Liver (tissue), 9 donors: ENCODE measurements around the gene TCEAL1. TPM values are rescaled to one million over a fixed set of nuclear protein-coding genes. Genes with fewer than 3 reads are reported as not detected.

Source experiments
- DNase-seq: peaks from one replicate; pipeline ENCODE4 v3.0.0-alpha.2; 2017; ENCODE audit warnings: low spot score
- H3K27ac ChIP-seq, 2 donors: one replicate each; pipeline ENCODE4 v1.7.0; 2013; ENCODE audit warnings: inconsistent platforms in 2 of 2, low read length in 2 of 2, control low read depth in 1 of 2, low read depth in 1 of 2, mild to moderate bottlenecking in 1 of 2
- H3K27me3 ChIP-seq, 4 donors: one replicate each; pipeline versions ENCODE4 v1.6.1 to v1.7.0; 2013; ENCODE audit warnings: low read length in 3 of 4, inconsistent platforms in 1 of 4, mild to moderate bottlenecking in 1 of 4, moderate library complexity in 1 of 4; ENCODE audit not compliant: control insufficient read depth in 4 of 4, insufficient read depth in 4 of 4
- H3K36me3 ChIP-seq, 4 donors: one replicate each; pipeline versions ENCODE4 v1.6.1 to v1.7.0; 2013; ENCODE audit warnings: low read length in 3 of 4, mild to moderate bottlenecking in 3 of 4, low read depth in 1 of 4, moderate library complexity in 1 of 4; ENCODE audit not compliant: control insufficient read depth in 4 of 4, insufficient read depth in 3 of 4
- H3K4me1 ChIP-seq, 4 donors: one replicate each; pipeline versions ENCODE4 v1.6.1 to v1.7.0; 2013; ENCODE audit warnings: low read length in 3 of 4, mild to moderate bottlenecking in 3 of 4, moderate library complexity in 1 of 4; ENCODE audit not compliant: control insufficient read depth in 4 of 4, insufficient read depth in 4 of 4
- H3K4me3 ChIP-seq, 3 donors: one replicate each; pipeline versions ENCODE4 v1.6.1 to v1.7.0; 2013; ENCODE audit warnings: low read length in 3 of 3, control low read depth in 1 of 3, low read depth in 1 of 3, mild to moderate bottlenecking in 1 of 3
- H3K9ac ChIP-seq, 2 donors: one replicate each; pipeline ENCODE4 v1.7.0; 2013; ENCODE audit warnings: low read length in 2 of 2, mild to moderate bottlenecking in 2 of 2, moderate library complexity in 2 of 2, control low read depth in 1 of 2, low read depth in 1 of 2
- H3K9me3 ChIP-seq, 4 donors: one replicate each; pipeline versions ENCODE4 v1.6.1 to v1.7.0; 2013; ENCODE audit warnings: low read length in 3 of 4; ENCODE audit not compliant: control insufficient read depth in 4 of 4
- CTCF ChIP-seq: fragments of 150-350 bp; IDR thresholded peaks from 2 replicates; pipeline ENCODE4 v1.5.1; 2017; ENCODE audit warnings: improper control_type of control experiment, low read depth, low read length; ENCODE audit not compliant: missing input control
- FOXA2 ChIP-seq: IDR thresholded peaks from 2 replicates; pipeline ENCODE4 v1.6.1; 2016; ENCODE audit warnings: antibody characterized with exemption
- GABPA ChIP-seq, 2 donors: IDR thresholded peaks in 1 of 2; conservative IDR thresholded peaks in 1 of 2; 2 replicates each; pipeline ENCODE4 v1.6.1; 2016; ENCODE audit warnings: antibody characterized with exemption in 2 of 2, mild to moderate bottlenecking in 1 of 2, moderate library complexity in 1 of 2
- HNF4A ChIP-seq, 2 donors: conservative IDR thresholded peaks; 2 replicates each; pipeline ENCODE4 v1.6.1; 2016; ENCODE audit warnings: antibody characterized with exemption in 2 of 2, mild to moderate bottlenecking in 2 of 2
- JUND ChIP-seq, 2 donors: IDR thresholded peaks; 2 replicates each; pipeline ENCODE4 v1.6.1; 2016; ENCODE audit warnings: antibody characterized with exemption in 2 of 2
- NR2F2 ChIP-seq: IDR thresholded peaks from 2 replicates; pipeline ENCODE4 v1.6.1; 2016; ENCODE audit warnings: antibody characterized with exemption
- RAD21 ChIP-seq, 2 donors: IDR thresholded peaks; 2 replicates each; pipeline ENCODE4 v1.6.1; 2016; ENCODE audit warnings: antibody characterized with exemption in 2 of 2, mild to moderate bottlenecking in 2 of 2
- RXRA ChIP-seq, 2 donors: IDR thresholded peaks; 2 replicates each; pipeline ENCODE4 v1.6.1; 2017 to 2018; ENCODE audit warnings: antibody characterized with exemption in 2 of 2, mild to moderate bottlenecking in 1 of 2
- SP1 ChIP-seq: IDR thresholded peaks from 2 replicates; pipeline ENCODE4 v1.6.1; 2018; ENCODE audit warnings: antibody characterized with exemption, mild to moderate bottlenecking
- WGBS: extraction: QIAGEN DNeasy Blood & Tissue Kit; methylation state at CpG from one replicate; pipeline ENCODE4 v1.1.7; 2013; 5-methylcytosine and 5-hydroxymethylcytosine counted together
- polyA plus RNA-seq, 2 donors: library from polyadenylated mRNA; stranded (reverse) in 1 of 2; unstranded in 1 of 2; fragments of 200-250 nt in 1 of 2; fragments of >200 nt in 1 of 2; fragmentation: Nextera tagmentation in 1 of 2; extraction: Ambion mirVana in 1 of 2; gene quantifications; one replicate each; pipeline versions ENCODE4 v1.2.1 to v1.2.3, GENCODE V29; 2013 to 2015
- total RNA-seq, 2 donors: library from RNA; depleted of rRNA; stranded (reverse); fragments of >200 nt; gene quantifications; one replicate each; pipeline ENCODE4 v1.2.3, GENCODE V29; 2014
- TF ChIP-seq, protein P1 (sequence below): IDR thresholded peaks from 2 replicates; pipeline ENCODE4 v1.6.1; 2016; ENCODE audit warnings: antibody characterized with exemption, mild to moderate bottlenecking
- TF ChIP-seq, protein P2 (sequence below): IDR thresholded peaks from 2 replicates; pipeline ENCODE4 v1.6.1; 2016; ENCODE audit warnings: antibody characterized with exemption
- TF ChIP-seq, protein P3 (sequence below): IDR thresholded peaks from 2 replicates; pipeline ENCODE4 v1.6.1; 2016; ENCODE audit warnings: antibody characterized with exemption
- TF ChIP-seq, protein P4 (sequence below): IDR thresholded peaks from 2 replicates; pipeline ENCODE4 v1.6.1; 2016; ENCODE audit warnings: antibody characterized with exemption
- donor health status: healthy.
- donor health status: healthy.
- donor health status: healthy.
- donor health status: healthy.
- donor health status: healthy.

The TCEAL1 gene
- total and polyA plus RNA-seq, 4 donors = 5.0 to 15.8 (median 9.4) TPM

GRCh38 chrX:103663981-103664762 is 35.4 kb downstream of the TCEAL1 start:
- WGBS = 25% methylated on average over 23 of the region's 23 CpGs
- Histone ChIP-seq H3K9ac (no peak overlapping the region), H3K36me3 (no peaks in the 10 kb centered on the region), H3K4me3 (no peak overlapping the region), H3K27ac (no peak overlapping the region), H3K9me3 (no peaks in the 10 kb centered on the region), H3K27me3 (peaks cover 0 to 2% (median 0%) of the 10 kb centered on the region in 4 donors), H3K4me1 (no peaks in the 10 kb centered on the region)
- TF ChIP-seq GABPA (IDR thresholded peaks at IDR 0.05 in 1 of 2, conservative IDR thresholded peaks at IDR 0.05 in 1 of 2) (no peak), RXRA (IDR thresholded peaks at IDR 0.05) (no peak), NR2F2 (no peak), SP1 (no peak), RAD21 (IDR thresholded peaks at IDR 0.05) (no peak), HNF4A (conservative IDR thresholded peaks at IDR 0.05) (no peak), JUND (IDR thresholded peaks at IDR 0.05) (no peak), FOXA2 (no peak), CTCF (no peak)
- TF ChIP-seq, protein P1, sequence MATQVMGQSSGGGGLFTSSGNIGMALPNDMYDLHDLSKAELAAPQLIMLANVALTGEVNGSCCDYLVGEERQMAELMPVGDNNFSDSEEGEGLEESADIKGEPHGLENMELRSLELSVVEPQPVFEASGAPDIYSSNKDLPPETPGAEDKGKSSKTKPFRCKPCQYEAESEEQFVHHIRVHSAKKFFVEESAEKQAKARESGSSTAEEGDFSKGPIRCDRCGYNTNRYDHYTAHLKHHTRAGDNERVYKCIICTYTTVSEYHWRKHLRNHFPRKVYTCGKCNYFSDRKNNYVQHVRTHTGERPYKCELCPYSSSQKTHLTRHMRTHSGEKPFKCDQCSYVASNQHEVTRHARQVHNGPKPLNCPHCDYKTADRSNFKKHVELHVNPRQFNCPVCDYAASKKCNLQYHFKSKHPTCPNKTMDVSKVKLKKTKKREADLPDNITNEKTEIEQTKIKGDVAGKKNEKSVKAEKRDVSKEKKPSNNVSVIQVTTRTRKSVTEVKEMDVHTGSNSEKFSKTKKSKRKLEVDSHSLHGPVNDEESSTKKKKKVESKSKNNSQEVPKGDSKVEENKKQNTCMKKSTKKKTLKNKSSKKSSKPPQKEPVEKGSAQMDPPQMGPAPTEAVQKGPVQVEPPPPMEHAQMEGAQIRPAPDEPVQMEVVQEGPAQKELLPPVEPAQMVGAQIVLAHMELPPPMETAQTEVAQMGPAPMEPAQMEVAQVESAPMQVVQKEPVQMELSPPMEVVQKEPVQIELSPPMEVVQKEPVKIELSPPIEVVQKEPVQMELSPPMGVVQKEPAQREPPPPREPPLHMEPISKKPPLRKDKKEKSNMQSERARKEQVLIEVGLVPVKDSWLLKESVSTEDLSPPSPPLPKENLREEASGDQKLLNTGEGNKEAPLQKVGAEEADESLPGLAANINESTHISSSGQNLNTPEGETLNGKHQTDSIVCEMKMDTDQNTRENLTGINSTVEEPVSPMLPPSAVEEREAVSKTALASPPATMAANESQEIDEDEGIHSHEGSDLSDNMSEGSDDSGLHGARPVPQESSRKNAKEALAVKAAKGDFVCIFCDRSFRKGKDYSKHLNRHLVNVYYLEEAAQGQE = no peak
- TF ChIP-seq, protein P2, sequence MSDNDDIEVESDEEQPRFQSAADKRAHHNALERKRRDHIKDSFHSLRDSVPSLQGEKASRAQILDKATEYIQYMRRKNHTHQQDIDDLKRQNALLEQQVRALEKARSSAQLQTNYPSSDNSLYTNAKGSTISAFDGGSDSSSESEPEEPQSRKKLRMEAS = no peak
- TF ChIP-seq, protein P3, sequence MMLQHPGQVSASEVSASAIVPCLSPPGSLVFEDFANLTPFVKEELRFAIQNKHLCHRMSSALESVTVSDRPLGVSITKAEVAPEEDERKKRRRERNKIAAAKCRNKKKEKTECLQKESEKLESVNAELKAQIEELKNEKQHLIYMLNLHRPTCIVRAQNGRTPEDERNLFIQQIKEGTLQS = no peak
- TF ChIP-seq, protein P4, sequence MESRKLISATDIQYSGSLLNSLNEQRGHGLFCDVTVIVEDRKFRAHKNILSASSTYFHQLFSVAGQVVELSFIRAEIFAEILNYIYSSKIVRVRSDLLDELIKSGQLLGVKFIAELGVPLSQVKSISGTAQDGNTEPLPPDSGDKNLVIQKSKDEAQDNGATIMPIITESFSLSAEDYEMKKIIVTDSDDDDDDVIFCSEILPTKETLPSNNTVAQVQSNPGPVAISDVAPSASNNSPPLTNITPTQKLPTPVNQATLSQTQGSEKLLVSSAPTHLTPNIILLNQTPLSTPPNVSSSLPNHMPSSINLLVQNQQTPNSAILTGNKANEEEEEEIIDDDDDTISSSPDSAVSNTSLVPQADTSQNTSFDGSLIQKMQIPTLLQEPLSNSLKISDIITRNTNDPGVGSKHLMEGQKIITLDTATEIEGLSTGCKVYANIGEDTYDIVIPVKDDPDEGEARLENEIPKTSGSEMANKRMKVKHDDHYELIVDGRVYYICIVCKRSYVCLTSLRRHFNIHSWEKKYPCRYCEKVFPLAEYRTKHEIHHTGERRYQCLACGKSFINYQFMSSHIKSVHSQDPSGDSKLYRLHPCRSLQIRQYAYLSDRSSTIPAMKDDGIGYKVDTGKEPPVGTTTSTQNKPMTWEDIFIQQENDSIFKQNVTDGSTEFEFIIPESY = no peak
- DNase-seq = no peak
